SJSA1 (cell line): ENCODE results near the gene CTDNEP1. TPM values are rescaled to one million over a fixed set of nuclear protein-coding genes. Genes with fewer than 3 reads are reported as not detected.

ENCODE experiments used
- DNase-seq, 2 experiments: peaks; one replicate each; pipeline ENCODE4 v3.0.0-alpha.2; 2015 to 2020; ENCODE audit warnings: low spot score in 2 of 2, low read depth in 1 of 2
- H3K27ac ChIP-seq: fragments of 250-450 bp; sonication (Bioruptor Pico); 2 replicates; pipeline ENCODE4 v1.5.1; 2020; ENCODE audit warnings: mild to moderate bottlenecking, moderate library complexity
- H3K27me3 ChIP-seq: fragments of 250-450 bp; sonication (Bioruptor Pico); replicated peaks from 2 replicates; pipeline ENCODE4 v1.5.1; 2020; ENCODE audit warnings: mild to moderate bottlenecking, moderate library complexity
- H3K36me3 ChIP-seq: fragments of 250-450 bp; sonication (Bioruptor Pico); 2 replicates; pipeline ENCODE4 v1.5.1; 2020; ENCODE audit warnings: mild to moderate bottlenecking
- H3K4me1 ChIP-seq: fragments of 250-450 bp; sonication (Bioruptor Pico); replicated peaks from 2 replicates; pipeline ENCODE4 v1.6.1; 2021; ENCODE audit warnings: mild to moderate bottlenecking
- H3K4me3 ChIP-seq: fragments of 250-450 bp; sonication (Bioruptor Pico); 2 replicates; pipeline ENCODE4 v1.5.1; 2020; ENCODE audit warnings: mild to moderate bottlenecking
- H3K9me3 ChIP-seq: fragments of 250-450 bp; sonication (Bioruptor Pico); replicated peaks from 2 replicates; pipeline ENCODE4 v1.5.1; 2020; ENCODE audit warnings: mild to moderate bottlenecking
- total RNA-seq: library from RNA; depleted of rRNA; stranded (reverse); fragments of >200 nt; shearing (Covaris generic); gene quantifications from 2 replicates; pipeline ENCODE4 v1.2.3, GENCODE V29; 2014; rRNA removed

The CTDNEP1 gene
- total RNA-seq, 1 experiment from 2014 or later, result 21.8 TPM

GRCh38 chr17:7196651-7197401 is 54.7 kb downstream of the CTDNEP1 start:
- no peak for DNase-seq
- no peaks in the 10 kb centered on the region for H3K27me3 ChIP-seq
- no peak overlapping the region for H3K27ac ChIP-seq
- H3K4me1 ChIP-seq, result no peaks in the 10 kb centered on the region
- H3K9me3 ChIP-seq, result no peaks in the 10 kb centered on the region
- peaks cover 18% of the 10 kb centered on the region for H3K36me3 ChIP-seq
- no peak overlapping the region for H3K4me3 ChIP-seq

GRCh38 chr17:7195971-7196370 is 55.6 kb downstream of the CTDNEP1 start:
- Histone ChIP-seq H3K9me3 (no peaks in the 10 kb centered on the region), H3K4me3 (no peak overlapping the region), H3K36me3 (peaks cover 17% of the 10 kb centered on the region), H3K27ac (no peak overlapping the region), H3K4me1 (no peaks in the 10 kb centered on the region), H3K27me3 (no peaks in the 10 kb centered on the region)
- DNase-seq, result no peak

Other genes with a start within 250 kb of the CTDNEP1 start
- gene RNASEK, start 239.1 kb downstream of the CTDNEP1 start, total RNA-seq, result 104 and 146 TPM in 2 replicates
- not detected in 2 replicates for gene BCL6B, start 228.7 kb downstream of the CTDNEP1 start, total RNA-seq
- gene SLC16A13, start 215.7 kb downstream of the CTDNEP1 start, total RNA-seq, result not detected in 2 replicates
- not detected in 2 replicates for gene SLC16A11, start 207.6 kb downstream of the CTDNEP1 start, total RNA-seq
- gene CLEC10A, start 171.5 kb downstream of the CTDNEP1 start, total RNA-seq, result not detected in 2 replicates
- gene ASGR2, start 136.9 kb downstream of the CTDNEP1 start, total RNA-seq, result not detected in 2 replicates
- gene ASGR1, start 72.4 kb downstream of the CTDNEP1 start, total RNA-seq, result 0.16 TPM in 1 of 2 replicates, not detected in the other
- gene DLG4, start 31.9 kb downstream of the CTDNEP1 start, total RNA-seq, result 8.9 and 9.3 TPM in 2 replicates
- 205 and 227 TPM in 2 replicates for gene ACADVL, start 31.8 kb downstream of the CTDNEP1 start, total RNA-seq
- gene DVL2, start 17.2 kb downstream of the CTDNEP1 start, total RNA-seq, result 30.6 and 45.3 TPM in 2 replicates
- 27.5 and 30.3 TPM in 2 replicates for gene PHF23, start 12.3 kb downstream of the CTDNEP1 start, total RNA-seq
- gene GABARAP, start 9.3 kb downstream of the CTDNEP1 start, total RNA-seq, result 139 and 146 TPM in 2 replicates
- 37.2 and 52.4 TPM in 2 replicates for gene ELP5, start 481 bp upstream of the CTDNEP1 start, total RNA-seq
- not detected in 2 replicates for gene CLDN7, start 10.7 kb upstream of the CTDNEP1 start, total RNA-seq
- 0.32 TPM in 1 of 2 replicates, not detected in the other for gene SLC2A4, start 30.0 kb upstream of the CTDNEP1 start, total RNA-seq
- gene YBX2, start 42.9 kb upstream of the CTDNEP1 start, total RNA-seq, result not detected in 2 replicates
- 342 and 632 TPM in 2 replicates for gene EIF5A, start 55.9 kb upstream of the CTDNEP1 start, total RNA-seq
- 86.3 and 112 TPM in 2 replicates for gene GPS2, start 63.6 kb upstream of the CTDNEP1 start, total RNA-seq
- gene NEURL4, start 77.6 kb upstream of the CTDNEP1 start, total RNA-seq, result 8.1 and 13.8 TPM in 2 replicates
- gene ACAP1, start 84.8 kb upstream of the CTDNEP1 start, total RNA-seq, result not detected in 2 replicates
- 5.4 and 7.0 TPM in 2 replicates for gene KCTD11, start 100.4 kb upstream of the CTDNEP1 start, total RNA-seq
- gene TMEM95, start 103.4 kb upstream of the CTDNEP1 start, total RNA-seq, result not detected in 2 replicates
- gene TNK1, start 129.4 kb upstream of the CTDNEP1 start, total RNA-seq, result not detected in 2 replicates
- 13.3 and 14.2 TPM in 2 replicates for gene PLSCR3, start 142.8 kb upstream of the CTDNEP1 start, total RNA-seq
- gene TMEM256, start 152.4 kb upstream of the CTDNEP1 start, total RNA-seq, result 24.7 and 28.8 TPM in 2 replicates
- 2.2 and 3.9 TPM in 2 replicates for gene NLGN2, start 156.1 kb upstream of the CTDNEP1 start, total RNA-seq
- gene SPEM1, start 168.6 kb upstream of the CTDNEP1 start, total RNA-seq, result not detected in 2 replicates
- not detected in 2 replicates for gene SPEM2, start 173.9 kb upstream of the CTDNEP1 start, total RNA-seq
- not detected in 2 replicates for gene SPEM3, start 177.1 kb upstream of the CTDNEP1 start, total RNA-seq
- gene TMEM102, start 183.7 kb upstream of the CTDNEP1 start, total RNA-seq, result 0.45 TPM in 1 of 2 replicates, not detected in the other
- gene FGF11, start 187.8 kb upstream of the CTDNEP1 start, total RNA-seq, result not detected in 2 replicates
- 3.9 and 14.7 TPM in 2 replicates for gene CHRNB1, start 193.3 kb upstream of the CTDNEP1 start, total RNA-seq
- gene ZBTB4, start 227.9 kb upstream of the CTDNEP1 start, total RNA-seq, result 13.8 and 19.9 TPM in 2 replicates
- gene SLC35G6, start 229.7 kb upstream of the CTDNEP1 start, total RNA-seq, result not detected in 2 replicates
- 17.5 and 29.3 TPM in 2 replicates for gene POLR2A, start 232.6 kb upstream of the CTDNEP1 start, total RNA-seq